T-helper 1 cell (primary cell): ENCODE measurements around the gene KIAA1755.

Experiments used
- DNase-seq, 5 donors: peaks; one replicate each; pipeline ENCODE4 v3.0.0-alpha.2; 2012 to 2020

Gene KIAA1755

GRCh38 chr20:38231531-38232121, 28.9 kb downstream of the KIAA1755 start:
- DNase-seq = no peak

- no peak for DNase-seq
Measured at GRCh38 chr20:38230957-38231526, 29.5 kb downstream of the KIAA1755 start.

- no peak for DNase-seq
Measured at GRCh38 chr20:38230253-38230551, 30.3 kb downstream of the KIAA1755 start.

GRCh38 chr20:38229376-38230252, 30.9 kb downstream of the KIAA1755 start:
- no peak for DNase-seq

GRCh38 chr20:38228436-38228835, 32.1 kb downstream of the KIAA1755 start:
- no peak for DNase-seq

- DNase-seq = no peak
Measured at GRCh38 chr20:38227420-38228360, 32.8 kb downstream of the KIAA1755 start.

- DNase-seq = no peak
Measured at GRCh38 chr20:38226553-38226952, 34.0 kb downstream of the KIAA1755 start.

- DNase-seq = no peak
Measured at GRCh38 chr20:38225900-38226263, 34.7 kb downstream of the KIAA1755 start.

GRCh38 chr20:38225240-38225899, 35.2 kb downstream of the KIAA1755 start:
- DNase-seq = no peak

GRCh38 chr20:38224531-38224930, 36.0 kb downstream of the KIAA1755 start:
- DNase-seq = no peak

GRCh38 chr20:38223743-38224100, 36.8 kb downstream of the KIAA1755 start:
- DNase-seq = no peak

GRCh38 chr20:38222923-38223742, 37.4 kb downstream of the KIAA1755 start:
- DNase-seq = no peak

- peak in 3 of 5 donors; percentile 17 to 49 (median 36) for DNase-seq
Measured at GRCh38 chr20:38222231-38222922, 38.2 kb downstream of the KIAA1755 start.

GRCh38 chr20:38221119-38221589, 39.4 kb downstream of the KIAA1755 start:
- DNase-seq = peak in 4 of 5 donors; percentile 44 to 59 (median 45)

GRCh38 chr20:38220587-38221118, 39.9 kb downstream of the KIAA1755 start:
- no peak for DNase-seq

- no peak for DNase-seq
Measured at GRCh38 chr20:38219006-38219950, 41.3 kb downstream of the KIAA1755 start.

- no peak for DNase-seq
Measured at GRCh38 chr20:38218566-38218885, 42.0 kb downstream of the KIAA1755 start.

GRCh38 chr20:38217791-38218565, 42.6 kb downstream of the KIAA1755 start:
- DNase-seq = no peak
